HepG2 (cell line): ENCODE results near the gene TNFSF13. TPM values are rescaled to one million over a fixed set of nuclear protein-coding genes. Genes with fewer than 3 reads are reported as not detected.

Experiments used
- CHD4 ChIP-seq: fragments of 200-600 bp; sonication (generic); IDR thresholded peaks from 2 replicates; pipeline ENCODE4 v1.7.0; 2017; ENCODE audit warnings: mild to moderate bottlenecking, low read length, borderline replicate concordance
- HNF4G ChIP-seq, 2 experiments: sonication (generic) in 1 of 2; formaldehyde crosslinking in 1 of 2; IDR thresholded peaks; 2 replicates each; pipeline versions ENCODE4 v1.4.0 to v1.6.1; 2011 to 2020; ENCODE audit warnings: borderline replicate concordance in 2 of 2, low read depth in 2 of 2, mild to moderate bottlenecking in 2 of 2, low read length in 1 of 2, missing genetic modification reagents in 1 of 2, moderate library complexity in 1 of 2
- MTA3 ChIP-seq: sonication (generic); formaldehyde crosslinking; IDR thresholded peaks from 2 replicates; pipeline ENCODE4 v1.4.0; 2020; ENCODE audit warnings: missing genetic modification reagents
- MTERF4 ChIP-seq: sonication (generic); formaldehyde crosslinking; IDR thresholded peaks from 2 replicates; pipeline ENCODE4 v1.8.0; 2023; ENCODE audit warnings: mild to moderate bottlenecking, missing genetic modification reagents
- NR2F2 ChIP-seq: IDR thresholded peaks from 2 replicates; pipeline ENCODE4 v1.6.1; 2012; ENCODE audit warnings: low read depth, inconsistent platforms, borderline replicate concordance
- PBX2 ChIP-seq: IDR thresholded peaks from 2 replicates; pipeline ENCODE4 v1.6.1; 2016; ENCODE audit warnings: control low read depth
- POLR2AphosphoS5 ChIP-seq: IDR thresholded peaks from 2 replicates; pipeline ENCODE4 v1.6.1; 2012; ENCODE audit warnings: low read depth, low read length
- SAFB2 ChIP-seq: sonication (generic); formaldehyde crosslinking; IDR thresholded peaks from 2 replicates; pipeline ENCODE4 v1.5.1; 2020; ENCODE audit warnings: missing genetic modification reagents, low read depth, mild to moderate bottlenecking, borderline replicate concordance
- SP4 ChIP-seq: sonication (generic); formaldehyde crosslinking; IDR thresholded peaks from 2 replicates; pipeline ENCODE4 v1.8.1; 2023; ENCODE audit warnings: mild to moderate bottlenecking, missing genetic modification reagents
- STAT5B ChIP-seq: sonication (generic); formaldehyde crosslinking; IDR thresholded peaks from 2 replicates; pipeline ENCODE4 v1.4.0; 2020; ENCODE audit warnings: missing genetic modification reagents
- TFDP2 ChIP-seq: sonication (generic); formaldehyde crosslinking; IDR thresholded peaks from 2 replicates; pipeline ENCODE4 v1.4.0; 2020; ENCODE audit warnings: missing genetic modification reagents
- TIGD3 ChIP-seq: sonication (generic); formaldehyde crosslinking; IDR thresholded peaks from 2 replicates; pipeline ENCODE4 v1.5.1; 2020; ENCODE audit warnings: mild to moderate bottlenecking, missing genetic modification reagents, borderline replicate concordance
- ZNF281 ChIP-seq: sonication (generic); formaldehyde crosslinking; IDR thresholded peaks from 2 replicates; pipeline ENCODE4 v1.4.0; 2020; ENCODE audit warnings: missing genetic modification reagents, borderline replicate concordance
- ZNF335 ChIP-seq: sonication (generic); formaldehyde crosslinking; IDR thresholded peaks from 2 replicates; pipeline ENCODE4 v1.4.0; 2020; ENCODE audit warnings: missing genetic modification reagents
- ZNF557 ChIP-seq: sonication (generic); formaldehyde crosslinking; IDR thresholded peaks from 2 replicates; pipeline ENCODE4 v1.4.0; 2020; ENCODE audit warnings: missing genetic modification reagents
- ZNF652 ChIP-seq: IDR thresholded peaks from 2 replicates; pipeline ENCODE4 v1.6.1; 2016; ENCODE audit warnings: low read depth, borderline replicate concordance
- ZNF704 ChIP-seq: sonication (generic); formaldehyde crosslinking; IDR thresholded peaks from 2 replicates; pipeline ENCODE4 v1.8.1; 2023; ENCODE audit warnings: mild to moderate bottlenecking, inconsistent platforms, moderate library complexity, missing genetic modification reagents, borderline replicate concordance
- ZNF766 ChIP-seq: sonication (generic); formaldehyde crosslinking; IDR thresholded peaks from 2 replicates; pipeline ENCODE4 v1.5.0; 2020; ENCODE audit warnings: missing genetic modification reagents, borderline replicate concordance
- ZSCAN29 ChIP-seq: sonication (generic); formaldehyde crosslinking; conservative IDR thresholded peaks from 2 replicates; pipeline ENCODE4 v1.4.0; 2020; ENCODE audit warnings: mild to moderate bottlenecking, missing genetic modification reagents
- polyA plus RNA-seq, 8 experiments: library from polyadenylated mRNA; depleted of rRNA in 3 of 8; stranded (reverse) in 7 of 8; unstranded in 1 of 8; fragments of >200 nt; fragmentation: Illumina TruSeq in 4 of 8; extraction: Trizol in 4 of 8; gene quantifications; 2 replicates each; pipeline versions ENCODE4 v1.2.1 to v1.2.3, GENCODE V29; 2011 to 2016; ENCODE audit warnings: low read depth in 4 of 8, missing spikeins in 1 of 8, mixed read lengths in 1 of 8; ENCODE audit not compliant: insufficient read depth in 1 of 8
- total RNA-seq, 5 experiments: library from RNA; depleted of rRNA; stranded (reverse); fragments of >200 nt; fragmentation: Illumina TruSeq; extraction: Trizol; gene quantifications; 2 replicates each; pipeline ENCODE4 v1.2.3, GENCODE V29; 2016; ENCODE audit warnings: low read depth in 1 of 5

Gene TNFSF13
- total and polyA plus RNA-seq, 2 of the 13 experiments (the other 11 are each of a cell fraction or from before 2014, with no cell fraction given), result 2.5 to 3.3 TPM

- no peak for TF ChIP-seq ZNF704 (CRISPR knock-in tag)
- no peak; the same call in 1 of the 2 replicates for TF ChIP-seq TFDP2 (CRISPR knock-in tag)
- TF ChIP-seq CHD4, result no peak; the same call in 1 of the 2 replicates
- TF ChIP-seq PBX2 (CRISPR knock-in tag), result no peak
- no peak for TF ChIP-seq MTA3
- TF ChIP-seq ZNF281, result no peak
- no peak for TF ChIP-seq STAT5B (CRISPR knock-in tag)
- peak; percentile 71 for TF ChIP-seq SAFB2 (CRISPR knock-in tag)
- TF ChIP-seq MTERF4 (CRISPR knock-in tag), result peak; percentile 88
- no peak for TF ChIP-seq ZNF652 (CRISPR knock-in tag)
- TF ChIP-seq ZNF335 (CRISPR knock-in tag), result no peak; the same call in 1 of the 2 replicates
- peak; percentile 69; the same call in 1 of the 2 replicates for TF ChIP-seq ZNF557 (CRISPR knock-in tag)
- peak; percentile 97 for TF ChIP-seq POLR2AphosphoS5
- TF ChIP-seq TIGD3 (CRISPR knock-in tag), result no peak
- TF ChIP-seq HNF4G (IDR thresholded peaks at IDR 0.05; ENCODE audit: borderline replicate concordance, low read depth, low read length), result peak; percentile 15; the same call in 1 of the 2 replicates
- no peak; the same call in 1 of the 2 replicates for TF ChIP-seq HNF4G (CRISPR knock-in tag; IDR thresholded peaks at IDR 0.05; ENCODE audit: borderline replicate concordance, low read depth)
- TF ChIP-seq ZNF766 (CRISPR knock-in tag), result peak; percentile 90; the same call in 1 of the 2 replicates
- peak; percentile 43 for TF ChIP-seq NR2F2
- peak; percentile 39; the same call in 1 of the 2 replicates for TF ChIP-seq SP4 (CRISPR knock-in tag)
- TF ChIP-seq ZSCAN29, result no peak
Observed at GRCh38 chr17:7579001-7579833, 20.7 kb downstream of the TNFSF13 start, which contains the start of gene CD68 (continued).
